ENCODE results near the gene GABARAP. TPM values are rescaled to one million over a fixed set of nuclear protein-coding genes. Genes with fewer than 3 reads are reported as not detected.
A peak's percentile ranks its signal among the peaks of the same experiment; 100 is the strongest.

The GABARAP gene
- total and polyA plus RNA-seq, 2 donors (not counting 1 experiment from before 2014, with no cell fraction given): 173 to 1,154 TPM

DNA sequence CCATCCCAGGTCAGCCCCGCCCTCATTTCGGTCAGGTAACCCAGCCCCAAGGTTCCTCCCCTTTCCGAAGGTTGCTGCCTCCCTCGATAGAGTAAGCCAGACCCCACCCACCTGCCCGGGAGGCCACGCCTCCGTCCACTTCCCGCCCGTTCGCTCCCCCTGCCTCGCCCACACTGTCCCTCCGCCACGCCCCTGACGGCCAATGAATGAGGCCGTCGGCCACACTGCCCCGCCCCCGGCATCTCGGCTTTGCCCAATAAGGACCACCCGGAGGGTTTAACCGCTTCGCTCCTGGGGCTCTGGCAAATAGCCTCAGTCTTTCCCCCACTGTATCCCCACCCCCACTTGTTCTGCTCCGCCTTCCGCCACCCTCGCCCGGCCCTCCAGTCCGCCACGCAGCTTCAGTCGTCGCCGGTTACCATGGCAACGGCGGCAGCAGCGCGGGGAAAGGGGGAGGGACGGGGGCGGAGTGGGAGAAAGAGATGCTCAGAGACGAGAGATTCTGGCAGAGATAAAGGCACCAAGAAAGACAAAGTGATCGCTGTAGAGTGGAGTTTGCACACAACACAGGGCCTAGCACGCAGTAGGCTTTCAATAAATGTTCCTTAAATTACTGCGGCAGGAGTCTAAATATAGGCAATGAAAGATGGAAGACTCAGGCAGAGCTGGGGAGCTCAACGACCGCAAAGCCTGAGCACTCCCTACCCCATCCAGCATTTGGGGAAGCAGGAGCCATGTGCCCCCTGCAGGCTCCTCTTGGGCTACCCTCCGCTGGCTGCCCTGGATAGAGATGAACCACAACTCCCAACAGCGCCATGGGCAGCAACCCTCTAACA lies 27.7 kb downstream of the GABARAP start:
- TF ChIP-seq EZH2 (IDR thresholded peaks at IDR 0.05; ENCODE audit: low read length, missing control alignments): no peak
- TF ChIP-seq, protein P1, sequence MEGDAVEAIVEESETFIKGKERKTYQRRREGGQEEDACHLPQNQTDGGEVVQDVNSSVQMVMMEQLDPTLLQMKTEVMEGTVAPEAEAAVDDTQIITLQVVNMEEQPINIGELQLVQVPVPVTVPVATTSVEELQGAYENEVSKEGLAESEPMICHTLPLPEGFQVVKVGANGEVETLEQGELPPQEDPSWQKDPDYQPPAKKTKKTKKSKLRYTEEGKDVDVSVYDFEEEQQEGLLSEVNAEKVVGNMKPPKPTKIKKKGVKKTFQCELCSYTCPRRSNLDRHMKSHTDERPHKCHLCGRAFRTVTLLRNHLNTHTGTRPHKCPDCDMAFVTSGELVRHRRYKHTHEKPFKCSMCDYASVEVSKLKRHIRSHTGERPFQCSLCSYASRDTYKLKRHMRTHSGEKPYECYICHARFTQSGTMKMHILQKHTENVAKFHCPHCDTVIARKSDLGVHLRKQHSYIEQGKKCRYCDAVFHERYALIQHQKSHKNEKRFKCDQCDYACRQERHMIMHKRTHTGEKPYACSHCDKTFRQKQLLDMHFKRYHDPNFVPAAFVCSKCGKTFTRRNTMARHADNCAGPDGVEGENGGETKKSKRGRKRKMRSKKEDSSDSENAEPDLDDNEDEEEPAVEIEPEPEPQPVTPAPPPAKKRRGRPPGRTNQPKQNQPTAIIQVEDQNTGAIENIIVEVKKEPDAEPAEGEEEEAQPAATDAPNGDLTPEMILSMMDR (conservative IDR thresholded peaks at IDR 0.05 in 1 of 2, IDR thresholded peaks at IDR 0.05 in 1 of 2; ENCODE audit: low read depth in 1 of 2, low read length in 2 of 2): peak; percentile 58 to 70
- peaks cover 10% of the 10 kb centered on the region for H3K4me1 ChIP-seq (ENCODE audit: control insufficient read depth, extremely low read depth, insufficient read depth, low read length)
- H3K79me2 ChIP-seq (ENCODE audit: control insufficient read depth, insufficient read depth, low read length): peaks cover 32% of the 10 kb centered on the region
- peak overlapping the region; percentile 72 for H3K9ac ChIP-seq (ENCODE audit: insufficient read depth, low read length)
- no peaks in the 10 kb centered on the region for H3K9me3 ChIP-seq (ENCODE audit: control insufficient read depth, insufficient read depth, low read depth, low read length)
- no peak overlapping the region for H2AFZ ChIP-seq (ENCODE audit: low read length)
- DNase-seq (ENCODE audit: low read depth in 2 of 2): peak; percentile 95 to 96
- no peaks in the 10 kb centered on the region for H4K20me1 ChIP-seq (ENCODE audit: control insufficient read depth, extremely low read depth, insufficient read depth, low read length)
- H3K27ac ChIP-seq (ENCODE audit: insufficient read depth, low read length): peak overlapping the region; percentile 89
- H3K4me3 ChIP-seq (replicated peaks in 1 of 4; ENCODE audit: control extremely low read depth in 1 of 4, insufficient read depth in 1 of 4, low read depth in 3 of 4, low read length in 4 of 4): peak overlapping the region; percentile 40 to 78 (median 56)
- H3K27me3 ChIP-seq (ENCODE audit: control insufficient read depth, insufficient read depth, low read length): no peaks in the 10 kb centered on the region
- peak overlapping the region; percentile 76 for H3K4me2 ChIP-seq (ENCODE audit: extremely low read depth, insufficient read depth, low read length)
- H3K36me3 ChIP-seq (ENCODE audit: control insufficient read depth, insufficient read depth, low read length): no peaks in the 10 kb centered on the region

DNA sequence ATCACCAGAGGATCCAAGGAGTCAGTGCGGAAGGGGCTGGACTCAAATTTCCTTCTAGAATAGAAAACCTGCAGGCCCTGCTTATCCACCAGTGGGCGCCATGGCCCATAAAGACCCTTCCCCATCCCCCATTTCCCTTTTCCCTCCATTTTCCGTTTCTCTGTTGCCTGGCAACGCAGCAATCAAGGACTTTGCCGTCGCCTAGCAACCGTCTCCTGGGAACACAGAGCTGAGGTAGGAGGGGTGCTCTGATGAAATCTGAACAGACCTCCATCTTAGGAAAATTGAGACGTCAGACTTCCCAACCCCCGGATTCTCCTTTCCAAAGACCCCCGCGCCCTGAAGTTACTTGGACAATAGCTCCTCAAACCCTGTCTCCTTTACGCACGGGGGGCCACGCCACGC lies 28.4 kb downstream of the GABARAP start:
- H3K4me1 ChIP-seq (ENCODE audit: control insufficient read depth, extremely low read depth, insufficient read depth, low read length): peaks cover 10% of the 10 kb centered on the region
- H3K9me3 ChIP-seq (ENCODE audit: control insufficient read depth, insufficient read depth, low read depth, low read length): no peaks in the 10 kb centered on the region
- peak; percentile 77 to 87 for DNase-seq (ENCODE audit: low read depth in 2 of 2)
- H4K20me1 ChIP-seq (ENCODE audit: control insufficient read depth, extremely low read depth, insufficient read depth, low read length): no peaks in the 10 kb centered on the region
- peak overlapping the region; percentile 89 for H3K27ac ChIP-seq (ENCODE audit: insufficient read depth, low read length)
- H3K27me3 ChIP-seq (ENCODE audit: control insufficient read depth, insufficient read depth, low read length): no peaks in the 10 kb centered on the region
- H3K9ac ChIP-seq (ENCODE audit: insufficient read depth, low read length): peak overlapping the region; percentile 72
- peak overlapping the region; percentile 76 for H3K4me2 ChIP-seq (ENCODE audit: extremely low read depth, insufficient read depth, low read length)
- no peak overlapping the region for H2AFZ ChIP-seq (ENCODE audit: low read length)
- H3K79me2 ChIP-seq (ENCODE audit: control insufficient read depth, insufficient read depth, low read length): peaks cover 35% of the 10 kb centered on the region
- no peaks in the 10 kb centered on the region for H3K36me3 ChIP-seq (ENCODE audit: control insufficient read depth, insufficient read depth, low read length)
- peak overlapping the region; percentile 33 to 78 (median 56) for H3K4me3 ChIP-seq (replicated peaks in 1 of 4; ENCODE audit: control extremely low read depth in 1 of 4, insufficient read depth in 1 of 4, low read depth in 3 of 4, low read length in 4 of 4)
- no peak for TF ChIP-seq EZH2 (IDR thresholded peaks at IDR 0.05; ENCODE audit: low read length, missing control alignments)
- TF ChIP-seq, protein P1 (conservative IDR thresholded peaks at IDR 0.05 in 1 of 2, IDR thresholded peaks at IDR 0.05 in 1 of 2; ENCODE audit: low read depth in 1 of 2, low read length in 2 of 2): peak; percentile 26 to 53

DNA sequence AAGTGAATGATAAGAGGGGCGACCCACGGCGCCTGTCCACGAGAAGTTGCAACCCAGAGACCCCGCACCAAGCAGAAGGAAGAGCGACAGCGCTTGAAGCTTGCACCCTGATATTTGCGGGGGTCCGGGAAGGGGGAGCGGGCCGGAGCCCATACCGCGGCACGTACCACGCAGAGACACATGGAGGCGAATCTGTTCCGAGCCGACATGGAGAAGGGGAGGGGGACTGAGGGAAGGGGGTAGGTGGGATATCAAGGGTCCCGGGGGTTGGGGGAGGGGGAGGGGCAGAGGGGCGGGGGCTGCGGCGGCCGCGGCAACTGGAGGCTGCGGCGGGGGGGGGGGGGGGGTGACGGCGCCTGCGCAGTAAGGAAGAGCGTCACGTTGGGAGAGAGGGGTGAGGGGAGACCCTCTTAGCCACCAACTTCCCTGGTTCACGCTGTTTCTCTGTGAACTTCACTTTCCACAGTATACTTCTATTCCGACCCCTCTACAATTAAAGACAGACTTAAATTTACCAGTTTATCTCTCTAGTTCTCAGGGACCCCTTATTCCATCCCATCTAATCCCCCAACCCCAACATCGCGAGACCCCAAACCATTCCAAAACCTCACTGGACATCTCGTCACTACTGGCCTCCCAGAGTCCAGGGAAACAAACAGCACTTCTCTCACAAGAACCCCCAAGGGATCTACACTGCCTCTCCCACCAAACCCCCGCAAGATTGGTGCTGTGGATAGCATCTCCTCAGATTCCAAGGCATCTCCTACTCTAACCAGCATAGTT lies 30.6 kb downstream of the GABARAP start:
- Histone ChIP-seq H3K4me1 (ENCODE audit: control insufficient read depth, extremely low read depth, insufficient read depth, low read length) (peaks cover 9% of the 10 kb centered on the region), H3K9ac (ENCODE audit: insufficient read depth, low read length) (no peak overlapping the region), H2AFZ (ENCODE audit: low read length) (no peak overlapping the region), H3K36me3 (ENCODE audit: control insufficient read depth, insufficient read depth, low read length) (no peaks in the 10 kb centered on the region), H3K27ac (ENCODE audit: insufficient read depth, low read length) (no peak overlapping the region), H3K4me3 (replicated peaks in 1 of 4; ENCODE audit: control extremely low read depth in 1 of 4, insufficient read depth in 1 of 4, low read depth in 3 of 4, low read length in 4 of 4) (peak overlapping the region in 1 of 4 experiments; percentile 37), H3K4me2 (ENCODE audit: extremely low read depth, insufficient read depth, low read length) (peak overlapping the region; percentile 40), H3K79me2 (ENCODE audit: control insufficient read depth, insufficient read depth, low read length) (peaks cover 31% of the 10 kb centered on the region), H3K27me3 (ENCODE audit: control insufficient read depth, insufficient read depth, low read length) (no peaks in the 10 kb centered on the region), H4K20me1 (ENCODE audit: control insufficient read depth, extremely low read depth, insufficient read depth, low read length) (no peaks in the 10 kb centered on the region), H3K9me3 (ENCODE audit: control insufficient read depth, insufficient read depth, low read depth, low read length) (no peaks in the 10 kb centered on the region)
- TF ChIP-seq EZH2 (IDR thresholded peaks at IDR 0.05; ENCODE audit: low read length, missing control alignments): no peak
- TF ChIP-seq, protein P1 (conservative IDR thresholded peaks at IDR 0.05 in 1 of 2, IDR thresholded peaks at IDR 0.05 in 1 of 2; ENCODE audit: low read depth in 1 of 2, low read length in 2 of 2): no peak
- no peak for DNase-seq (ENCODE audit: low read depth in 2 of 2)

All from fibroblast of lung (primary cell).